GDM1 (cell line): ENCODE data around the gene LTA4H.
"Not testable (repeated sequence)": the region's sequence is repeated elsewhere in the genome, so short reads cannot be mapped to it uniquely, and the experiment has no call there.

Experiments used
- DNase-seq: peaks from one replicate; lab custom pipeline; 2025; lab: John Stamatoyannopoulos, UW

LTA4H gene

GRCh38 chr12:96035283-96036236 lies at the start of gene LTA4H:
Gene LTA4H, minus strand, starts transcription at chr12:96035587. Its CDS starts 68 bp downstream, at chr12:96035519.
- DNase-seq = peak; percentile 96

- DNase-seq = no peak
Measured at GRCh38 chr12:96084624-96085023, 49.2 kb upstream of the LTA4H start.

- no peak for DNase-seq
Measured at GRCh38 chr12:96083020-96083719, 47.8 kb upstream of the LTA4H start.

GRCh38 chr12:96081596-96081995 lies 46.2 kb upstream of the LTA4H start:
- no peak for DNase-seq

- no peak for DNase-seq
Measured at GRCh38 chr12:96078231-96079135, 43.1 kb upstream of the LTA4H start.

GRCh38 chr12:96077081-96077480 lies 41.7 kb upstream of the LTA4H start:
- DNase-seq = no peak

GRCh38 chr12:96075560-96075959 lies 40.2 kb upstream of the LTA4H start:
- DNase-seq = no peak

GRCh38 chr12:96073346-96074330 lies 38.3 kb upstream of the LTA4H start:
- DNase-seq = no peak

GRCh38 chr12:96070670-96071279 lies 35.4 kb upstream of the LTA4H start:
- DNase-seq = no peak

- DNase-seq = no peak
Measured at GRCh38 chr12:96069511-96070231, 34.3 kb upstream of the LTA4H start.

GRCh38 chr12:96068636-96069035 lies 33.2 kb upstream of the LTA4H start:
- no peak for DNase-seq

GRCh38 chr12:96068111-96068510 lies 32.7 kb upstream of the LTA4H start:
- DNase-seq = no peak

- not testable (repeated sequence) for DNase-seq
Measured at GRCh38 chr12:96065776-96066175, 30.4 kb upstream of the LTA4H start.

- no peak for DNase-seq
Measured at GRCh38 chr12:96064966-96065365, 29.6 kb upstream of the LTA4H start.

GRCh38 chr12:96064271-96064670 lies 28.9 kb upstream of the LTA4H start:
- DNase-seq = peak; percentile 67

- DNase-seq = peak; percentile 25
Measured at GRCh38 chr12:96063046-96063445, 27.7 kb upstream of the LTA4H start.

GRCh38 chr12:96061864-96062453 lies 26.6 kb upstream of the LTA4H start:
- DNase-seq = peak; percentile 84

GRCh38 chr12:96061323-96061722 lies 25.9 kb upstream of the LTA4H start:
- no peak for DNase-seq

GRCh38 chr12:96060041-96060440 lies 24.7 kb upstream of the LTA4H start:
- DNase-seq = no peak
